Measurements from ENCODE around the gene ADCYAP1R1.

ADCYAP1R1 gene

GRCh38 chr7:31044529-31044928 lies 7.6 kb upstream of the ADCYAP1R1 start:
- no peak for DNase-seq

- no peak for DNase-seq
These were observed 5.4 kb upstream of the ADCYAP1R1 start for GRCh38 chr7:31046723-31047122.

- no peak for DNase-seq
These were observed 4.6 kb upstream of the ADCYAP1R1 start for GRCh38 chr7:31047313-31048146.

GRCh38 chr7:31049005-31049765 lies 2.9 kb upstream of the ADCYAP1R1 start:
- DNase-seq: no peak

- no peak for DNase-seq
These were observed 356 bp downstream of the ADCYAP1R1 start for GRCh38 chr7:31052487-31052840.

GRCh38 chr7:31052841-31053601 lies 913 bp downstream of the ADCYAP1R1 start:
- DNase-seq: no peak

- DNase-seq: no peak
These were observed 1.9 kb downstream of the ADCYAP1R1 start for GRCh38 chr7:31053986-31054385.

- no peak for DNase-seq
These were observed 2.6 kb downstream of the ADCYAP1R1 start for GRCh38 chr7:31054608-31055278.

- DNase-seq: no peak
These were observed 3.4 kb downstream of the ADCYAP1R1 start for GRCh38 chr7:31055471-31055870.

GRCh38 chr7:31056775-31057346 lies 4.8 kb downstream of the ADCYAP1R1 start:
- no peak for DNase-seq

GRCh38 chr7:31058122-31058521 lies 6.0 kb downstream of the ADCYAP1R1 start:
- DNase-seq: no peak

GRCh38 chr7:31058688-31059087 lies 6.6 kb downstream of the ADCYAP1R1 start:
- no peak for DNase-seq

GRCh38 chr7:31059551-31059950 lies 7.4 kb downstream of the ADCYAP1R1 start:
- no peak for DNase-seq

GRCh38 chr7:31061185-31061584 lies 9.1 kb downstream of the ADCYAP1R1 start:
- no peak for DNase-seq

GRCh38 chr7:31062746-31063435 lies 10.8 kb downstream of the ADCYAP1R1 start:
- DNase-seq: no peak

GRCh38 chr7:31065021-31065593 lies 13.0 kb downstream of the ADCYAP1R1 start:
- no peak for DNase-seq

- no peak for DNase-seq
These were observed 13.7 kb downstream of the ADCYAP1R1 start for GRCh38 chr7:31065840-31066239.

- DNase-seq: no peak
These were observed 14.5 kb downstream of the ADCYAP1R1 start for GRCh38 chr7:31066516-31067130.

- no peak for DNase-seq
These were observed 15.4 kb downstream of the ADCYAP1R1 start for GRCh38 chr7:31067491-31067890.

- DNase-seq: no peak
These were observed 16.0 kb downstream of the ADCYAP1R1 start for GRCh38 chr7:31068006-31068675.
